Dermis blood vessel endothelial cell (primary cell): ENCODE data around the gene PHKB. TPM values are rescaled to one million over a fixed set of nuclear protein-coding genes. Genes with fewer than 3 reads are reported as not detected.

ENCODE experiments used
- DNase-seq: peaks from one replicate; pipeline ENCODE4 v3.0.0; 2010
- total RNA-seq: library from RNA; depleted of rRNA; stranded (reverse); fragments of >200 nt; gene quantifications from 2 replicates; pipeline ENCODE4 v1.2.3, GENCODE V29; 2014

Gene PHKB
- total RNA-seq, 1 donor from 2014 or later: 98.9 TPM

DNA sequence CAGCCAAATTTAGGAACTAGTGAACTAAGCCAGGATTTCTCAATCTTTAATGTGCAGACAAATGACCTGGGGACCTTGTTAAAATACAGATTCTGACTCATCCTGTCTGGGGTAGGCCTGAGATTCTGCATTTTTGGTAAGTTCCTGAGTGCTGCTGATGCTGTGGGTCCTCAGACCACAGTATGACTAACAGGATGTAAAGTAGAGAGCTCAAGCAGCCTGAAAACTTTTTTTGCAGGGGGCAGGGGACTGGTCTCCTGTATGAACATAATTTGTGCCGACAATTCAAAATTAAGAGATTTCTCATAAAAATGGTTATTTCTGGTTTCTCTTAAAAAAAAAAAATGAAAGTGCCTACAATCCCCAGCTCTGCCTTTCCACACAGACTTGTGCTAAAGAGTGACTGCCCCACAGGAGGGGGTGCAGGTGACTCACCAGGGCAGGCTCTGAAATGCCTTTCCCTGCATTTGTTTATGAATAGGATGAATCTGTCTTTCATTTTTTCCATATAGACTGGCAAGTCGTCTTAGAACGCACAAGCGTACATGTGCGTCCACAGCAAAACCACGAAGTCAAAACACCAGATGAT, 271.5 kb downstream of the PHKB start:
- peak; percentile 21 for DNase-seq

DNA sequence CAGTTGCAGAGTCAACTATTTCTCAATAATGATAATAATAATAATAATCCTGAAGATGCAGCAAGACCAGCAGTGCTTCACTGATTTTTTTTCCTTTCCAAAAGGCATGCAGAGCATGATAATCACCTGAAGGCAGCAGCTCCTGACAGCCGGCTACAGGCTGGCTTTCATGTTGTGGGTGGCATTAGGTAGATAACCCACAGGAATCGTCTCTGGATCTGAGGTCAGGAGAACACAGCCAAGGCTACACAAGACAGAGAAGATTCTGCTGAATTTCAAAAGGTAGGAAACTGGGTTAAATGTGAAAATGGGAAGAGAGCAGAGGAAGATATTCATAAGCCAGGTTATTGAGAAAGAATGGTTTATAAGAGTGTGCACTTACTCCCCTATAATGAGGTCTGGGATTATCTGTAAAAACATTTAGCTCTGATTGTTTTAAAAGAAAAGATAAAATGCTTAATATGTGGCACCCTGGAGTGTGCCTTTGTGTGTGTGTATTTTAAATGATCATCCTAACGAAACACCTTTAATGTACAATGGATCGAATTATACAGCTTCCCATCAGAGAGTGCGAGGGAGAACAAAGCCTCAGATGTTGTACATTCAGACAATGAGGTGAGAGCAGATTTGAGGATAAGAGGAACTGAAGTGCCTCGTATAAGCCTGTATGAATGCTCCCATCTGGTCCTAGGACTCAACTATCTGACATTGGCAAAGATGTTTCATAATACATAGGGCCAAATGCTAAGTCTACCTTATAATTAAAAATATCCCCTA, 273.1 kb downstream of the PHKB start:
- DNase-seq: no peak

- DNase-seq: no peak
Observed at GRCh38 chr16:47734987-47735594, 274.0 kb downstream of the PHKB start.

DNA sequence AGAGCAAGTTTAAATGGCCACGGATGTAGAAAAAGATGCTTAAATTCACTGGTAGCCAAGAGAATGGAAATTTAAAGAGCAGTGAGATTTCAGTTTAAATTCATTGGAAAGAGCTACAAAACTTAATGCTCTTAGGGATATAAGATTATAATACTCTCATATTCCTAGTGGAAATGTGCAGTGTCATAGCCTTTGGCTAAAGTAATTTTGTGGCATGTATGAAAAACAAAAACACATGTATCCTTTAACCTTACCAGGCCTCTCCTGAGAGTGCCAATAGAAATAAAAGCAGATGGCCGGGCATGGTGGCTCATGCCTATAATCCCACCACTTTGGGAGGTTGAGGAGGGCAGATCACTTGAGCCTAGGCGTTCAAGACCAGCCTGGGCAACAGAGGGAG, 289.2 kb downstream of the PHKB start:
- DNase-seq: no peak

Other genes with a start within 250 kb of the PHKB start
- gene ITFG1, start 268 bp upstream of the PHKB start, total RNA-seq: 50.0 and 75.4 TPM in 2 replicates